Measurements from ENCODE around the gene SORBS1. TPM values are rescaled to one million over a fixed set of nuclear protein-coding genes. Genes with fewer than 3 reads are reported as not detected.

Gene SORBS1
- total RNA-seq, 2 donors from 2014 or later, result 17.6 to 150 TPM

DNA sequence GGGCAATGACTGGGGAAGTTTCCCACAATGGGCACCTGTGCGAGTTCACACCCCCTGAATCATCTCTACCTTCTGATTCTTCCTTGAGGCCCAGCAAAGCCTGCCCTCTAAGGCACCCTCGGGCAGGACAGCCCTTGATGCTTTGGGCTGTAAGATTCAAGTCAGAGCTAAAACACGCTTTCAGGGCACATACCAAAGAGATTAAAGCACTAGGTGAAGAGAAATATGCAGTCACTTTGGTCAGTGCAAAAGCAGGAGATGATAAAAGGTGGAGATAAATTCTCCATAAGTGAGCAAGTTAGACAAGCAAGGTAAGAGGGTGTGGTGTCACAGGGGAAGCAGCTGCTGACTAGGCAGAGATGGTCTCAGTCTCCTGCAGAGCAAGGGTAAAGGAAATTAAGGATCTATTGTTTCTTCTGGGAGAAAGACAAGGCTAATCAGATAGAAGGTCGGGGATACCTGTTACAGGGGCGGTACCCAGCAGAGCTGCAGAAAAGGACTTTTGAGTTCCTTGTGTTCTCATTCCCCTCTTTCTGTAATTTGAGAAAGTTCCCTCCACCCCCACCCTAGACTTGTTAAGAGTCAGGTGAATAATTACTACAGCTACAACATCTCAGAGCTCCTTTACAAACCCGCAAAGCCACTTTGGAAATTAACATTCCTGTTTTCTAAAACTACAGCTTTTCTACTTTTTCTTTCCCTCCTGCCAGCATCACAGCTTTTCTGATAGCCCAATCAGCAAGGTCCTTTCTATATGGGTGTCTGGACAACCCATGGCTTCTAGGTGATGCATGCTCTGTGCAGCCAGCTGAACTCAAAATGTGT, 296.7 kb downstream of the SORBS1 start:
- H3K4me1 ChIP-seq, result peaks cover 12% of the 10 kb centered on the region
- H3K9ac ChIP-seq (ENCODE audit: low read depth in 2 of 2, low read length in 2 of 2), result peak overlapping the region in 1 of 2 donors; percentile 62
- peak overlapping the region; percentile 29 for H3K27ac ChIP-seq
- intact Hi-C loops (cut with DNase I), result loop anchor here (5.0 kb wide), 1 partner anchor 93 kb away; no protein-coding TSS in a partner anchor
- H3K9me3 ChIP-seq, result no peaks in the 10 kb centered on the region
- TF ChIP-seq, protein P1, sequence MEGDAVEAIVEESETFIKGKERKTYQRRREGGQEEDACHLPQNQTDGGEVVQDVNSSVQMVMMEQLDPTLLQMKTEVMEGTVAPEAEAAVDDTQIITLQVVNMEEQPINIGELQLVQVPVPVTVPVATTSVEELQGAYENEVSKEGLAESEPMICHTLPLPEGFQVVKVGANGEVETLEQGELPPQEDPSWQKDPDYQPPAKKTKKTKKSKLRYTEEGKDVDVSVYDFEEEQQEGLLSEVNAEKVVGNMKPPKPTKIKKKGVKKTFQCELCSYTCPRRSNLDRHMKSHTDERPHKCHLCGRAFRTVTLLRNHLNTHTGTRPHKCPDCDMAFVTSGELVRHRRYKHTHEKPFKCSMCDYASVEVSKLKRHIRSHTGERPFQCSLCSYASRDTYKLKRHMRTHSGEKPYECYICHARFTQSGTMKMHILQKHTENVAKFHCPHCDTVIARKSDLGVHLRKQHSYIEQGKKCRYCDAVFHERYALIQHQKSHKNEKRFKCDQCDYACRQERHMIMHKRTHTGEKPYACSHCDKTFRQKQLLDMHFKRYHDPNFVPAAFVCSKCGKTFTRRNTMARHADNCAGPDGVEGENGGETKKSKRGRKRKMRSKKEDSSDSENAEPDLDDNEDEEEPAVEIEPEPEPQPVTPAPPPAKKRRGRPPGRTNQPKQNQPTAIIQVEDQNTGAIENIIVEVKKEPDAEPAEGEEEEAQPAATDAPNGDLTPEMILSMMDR (IDR thresholded peaks at IDR 0.05), result no peak
- H3K4me3 ChIP-seq, result no peak overlapping the region
- H3K36me3 ChIP-seq, result no peaks in the 10 kb centered on the region
- no peaks in the 10 kb centered on the region for H3K27me3 ChIP-seq
- peak; percentile 12 for DNase-seq

DNA sequence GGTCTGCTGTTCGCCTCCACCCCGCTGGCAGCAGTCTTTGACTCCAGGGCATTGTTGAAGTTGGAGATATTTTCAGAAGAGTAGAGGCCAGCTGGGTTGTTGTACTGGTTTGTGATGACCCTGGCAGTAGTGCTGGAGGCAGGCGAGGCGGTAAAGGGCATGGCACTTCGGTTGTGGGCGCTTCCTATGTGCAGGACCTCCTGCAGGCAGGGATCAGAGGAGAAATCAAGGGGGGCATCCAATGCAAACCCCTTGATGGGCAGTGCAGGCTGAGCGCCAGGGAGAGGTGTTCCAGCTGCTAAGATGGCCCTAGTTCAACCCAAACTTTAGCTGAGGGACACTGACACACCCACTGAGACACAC, 297.3 kb downstream of the SORBS1 start:
- Histone ChIP-seq H3K27ac (peak overlapping the region; percentile 29), H3K9me3 (no peaks in the 10 kb centered on the region), H3K36me3 (no peaks in the 10 kb centered on the region), H3K4me1 (peaks cover 12% of the 10 kb centered on the region), H3K9ac (ENCODE audit: low read depth in 2 of 2, low read length in 2 of 2) (peak overlapping the region in 1 of 2 donors; percentile 62), H3K4me3 (no peak overlapping the region), H3K27me3 (no peaks in the 10 kb centered on the region)
- TF ChIP-seq, protein P1 (IDR thresholded peaks at IDR 0.05), result no peak
- intact Hi-C loops (cut with DNase I), result loop anchor here (5.0 kb wide), 1 partner anchor 93 kb away; no protein-coding TSS in a partner anchor
- no peak for DNase-seq

DNA sequence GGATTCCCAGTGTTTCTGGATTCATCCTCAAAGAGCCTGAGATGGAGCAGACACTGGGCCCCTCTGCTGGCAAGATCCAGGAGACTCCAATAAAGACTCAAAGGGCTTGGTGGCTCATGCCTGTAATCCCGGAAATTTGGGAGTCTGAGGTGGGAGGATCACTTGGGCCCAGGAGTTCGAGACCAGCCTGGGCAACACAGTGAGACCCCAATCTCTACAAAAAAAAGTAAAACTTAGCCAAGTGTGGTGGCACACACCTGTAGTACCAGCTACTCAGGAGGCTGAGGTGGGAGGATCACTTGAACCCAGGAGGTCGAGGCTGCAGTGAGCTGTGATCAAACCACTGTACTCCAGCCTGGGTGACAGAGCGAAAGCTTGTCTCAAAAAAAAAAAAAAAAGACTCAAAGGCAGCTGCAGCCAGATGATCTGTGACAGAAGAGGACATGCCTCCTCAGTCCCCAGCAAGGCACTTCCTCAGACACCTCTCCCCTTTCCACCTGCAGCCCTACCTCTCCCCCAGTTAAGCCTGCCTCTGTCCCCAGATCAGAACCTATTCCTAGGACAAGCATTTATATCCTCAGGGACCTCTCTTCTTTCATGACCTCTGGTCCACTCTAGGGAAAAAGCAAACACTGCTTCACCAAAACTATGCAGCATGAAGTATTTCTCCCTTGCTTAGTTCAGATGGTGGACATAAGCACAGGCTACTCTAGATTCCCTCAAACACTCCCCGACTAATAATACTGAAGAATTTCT, 298.2 kb downstream of the SORBS1 start:
- no peaks in the 10 kb centered on the region for H3K36me3 ChIP-seq

DNA sequence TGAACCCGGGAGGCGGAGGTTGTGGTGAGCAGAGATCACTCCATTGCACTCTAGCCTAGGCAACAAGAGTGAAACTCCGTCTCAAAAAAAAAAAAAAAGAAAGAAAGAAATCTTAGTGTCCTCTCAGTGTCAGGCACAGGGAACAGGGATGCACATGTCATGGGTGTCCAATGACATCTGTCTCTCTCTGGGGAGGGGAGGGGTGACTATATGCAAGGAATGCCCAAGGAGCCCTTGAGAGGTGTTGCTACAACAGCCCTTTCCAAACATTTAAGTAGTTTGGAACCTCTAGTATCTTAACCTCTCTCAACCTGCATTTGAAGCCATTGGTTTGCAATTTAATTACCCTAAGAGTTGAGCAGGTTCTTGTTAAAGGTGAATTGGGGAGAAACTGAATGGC, 299.2 kb downstream of the SORBS1 start:
- intact Hi-C loops (cut with DNase I), result loop anchor here (5.0 kb wide), 1 partner anchor 95 kb away; no protein-coding TSS in a partner anchor
- H3K27ac ChIP-seq, result no peak overlapping the region
- no peaks in the 10 kb centered on the region for H3K9me3 ChIP-seq
- DNase-seq, result peak; percentile 4
- peaks cover 12% of the 10 kb centered on the region for H3K4me1 ChIP-seq
- H3K36me3 ChIP-seq, result no peaks in the 10 kb centered on the region
- no peak overlapping the region for H3K9ac ChIP-seq (ENCODE audit: low read depth in 2 of 2, low read length in 2 of 2)
- no peak overlapping the region for H3K4me3 ChIP-seq
- TF ChIP-seq, protein P1 (IDR thresholded peaks at IDR 0.05), result no peak
- H3K27me3 ChIP-seq, result no peaks in the 10 kb centered on the region

More for the DNA sequence above, 298.2 kb downstream of the SORBS1 start:
- Histone ChIP-seq H3K4me3 (no peak overlapping the region), H3K4me1 (peaks cover 12% of the 10 kb centered on the region), H3K27me3 (no peaks in the 10 kb centered on the region), H3K27ac (peak overlapping the region; percentile 29), H3K9me3 (no peaks in the 10 kb centered on the region), H3K9ac (ENCODE audit: low read depth in 2 of 2, low read length in 2 of 2) (no peak overlapping the region)
- intact Hi-C loops (cut with DNase I), result loop anchor here (5.0 kb wide), 1 partner anchor 94 kb away; no protein-coding TSS in a partner anchor
- TF ChIP-seq, protein P1 (IDR thresholded peaks at IDR 0.05), result no peak
- no peak for DNase-seq

Other genes starting within 250 kb of the SORBS1 start
- gene ALDH18A1, start 95.3 kb upstream of the SORBS1 start, total RNA-seq, result 100 to 1,000 TPM; 153 to 235 TPM
- 10 to 100 TPM; 32.0 to 40.7 TPM for gene TCTN3, start 132.6 kb upstream of the SORBS1 start, total RNA-seq
- 10 to 100 TPM in 1 of 2 donors, 1 to 10 TPM in 1; 4.5 to 10.8 TPM for gene ENTPD1, start 194.8 kb upstream of the SORBS1 start, total RNA-seq

Measured in colonic mucosa (tissue), 4 donors.